Body of pancreas (tissue), 4 donors: ENCODE results near the gene SLC25A51. TPM values are rescaled to one million over a fixed set of nuclear protein-coding genes. Genes with fewer than 3 reads are reported as not detected.

Experiments used
- ATAC-seq: fragments of 150-250 bp; one replicate; pipeline ENCODE4 v1.9.1; 2016
- DNase-seq, 4 donors: peaks; one replicate each; pipeline ENCODE4 v3.0.0-alpha.2; 2019
- H3K27ac ChIP-seq, 4 donors: fragments of 200-600 bp; sonication (generic); 1 replicate in 3 of 4; 2 replicates in 1 of 4; pipeline versions ENCODE4 v1.5.1 to v1.6.1; 2016 to 2019; ENCODE audit warnings: mild to moderate bottlenecking in 1 of 4, mixed read lengths in 1 of 4, moderate library complexity in 1 of 4
- H3K27me3 ChIP-seq, 2 donors: fragments of 200-600 bp; sonication (generic); one replicate each; pipeline ENCODE4 v1.6.0; 2016; ENCODE audit warnings: mild to moderate bottlenecking in 1 of 2
- H3K36me3 ChIP-seq, 2 donors: fragments of 200-600 bp; sonication (generic); replicated peaks in 1 of 2; 2 replicates each; pipeline ENCODE4 v1.5.1; 2016; ENCODE audit warnings: low read depth in 2 of 2; ENCODE audit not compliant: insufficient read depth in 1 of 2
- H3K4me1 ChIP-seq: fragments of 200-600 bp; sonication (generic); one replicate; pipeline ENCODE4 v1.6.0; 2016
- H3K4me3 ChIP-seq, 2 donors: fragments of 200-600 bp; sonication (generic); 1 replicate in 1 of 2; 2 replicates in 1 of 2; pipeline ENCODE4 v1.5.1; 2016 to 2019
- H3K9me3 ChIP-seq, 3 donors: fragments of 200-600 bp; sonication (generic); 1 replicate in 2 of 3; 2 replicates in 1 of 3; pipeline ENCODE4 v1.5.1; 2016
- CTCF ChIP-seq, 7 experiments: fragments of 450-650 bp in 4 of 7; fragments of 200-600 bp in 3 of 7; sonication (generic) in 3 of 7; IDR thresholded peaks; one replicate each; pipeline ENCODE4 v1.5.1; 2016 to 2019; ENCODE audit warnings: antibody characterized with exemption in 7 of 7
- POLR2A ChIP-seq, 3 donors: fragments of 450-650 bp; IDR thresholded peaks; one replicate each; pipeline ENCODE4 v1.6.1; 2016; ENCODE audit warnings: antibody characterized with exemption in 3 of 3, mild to moderate bottlenecking in 2 of 3
- WGBS, 2 donors: methylation state at CpG; one replicate each; pipeline ENCODE4 v1.1.5; 2017; 5-methylcytosine and 5-hydroxymethylcytosine counted together
- intact Hi-C: fragments of 100-400 bp; cut with DNase I; formaldehyde crosslinking; loops from one replicate; pipeline ENCODE4 v1.15.1; 2023
- total RNA-seq, 2 donors: library from RNA; depleted of rRNA; stranded (reverse); fragments of >200 nt; gene quantifications; one replicate each; pipeline ENCODE4 v1.1.0, GENCODE V29; 2016

SLC25A51 gene
- total RNA-seq, 2 donors from 2014 or later = 17.1 to 18.1 TPM

- peaks cover 17% of the 10 kb centered on the region for H3K4me1 ChIP-seq
- H3K36me3 ChIP-seq = no peaks in the 10 kb centered on the region
- H3K9me3 ChIP-seq = no peaks in the 10 kb centered on the region
- ATAC-seq = no peak
- no peak overlapping the region for H3K27ac ChIP-seq
- no peak for DNase-seq
- TF ChIP-seq CTCF (IDR thresholded peaks at IDR 0.05) (no peak), POLR2A (IDR thresholded peaks at IDR 0.05) (no peak)
- 73 to 85% methylated on average over 9 of the region's 9 CpGs for WGBS, 2 donors
- no peak overlapping the region for H3K4me3 ChIP-seq
- intact Hi-C loops = loop anchor here (10.0 kb wide), 1 partner anchor 58 kb away; no protein-coding TSS in a partner anchor
- no peaks in the 10 kb centered on the region for H3K27me3 ChIP-seq
Observed at GRCh38 chr9:37927132-37927531, 23.2 kb upstream of the SLC25A51 start.

- no peaks in the 10 kb centered on the region for H3K27me3 ChIP-seq
- no peaks in the 10 kb centered on the region for H3K36me3 ChIP-seq
- DNase-seq (no peak), ATAC-seq (no peak)
- TF ChIP-seq POLR2A (IDR thresholded peaks at IDR 0.05) (no peak), CTCF (IDR thresholded peaks at IDR 0.05) (no peak)
- no peak overlapping the region for H3K27ac ChIP-seq
- H3K4me1 ChIP-seq = peaks cover 21% of the 10 kb centered on the region
- intact Hi-C loops = loop anchor here (10.0 kb wide), 1 partner anchor 58 kb away; no protein-coding TSS in a partner anchor
- no peak overlapping the region for H3K4me3 ChIP-seq
- 70 to 90% methylated on average over 1 of the region's 1 CpG for WGBS, 2 donors
- no peaks in the 10 kb centered on the region for H3K9me3 ChIP-seq
Observed at GRCh38 chr9:37926737-37927118, 22.8 kb upstream of the SLC25A51 start.

- 85 to 86% methylated on average over 14 to 15 of the region's 15 CpGs for WGBS, 2 donors
- no peak for ATAC-seq
Observed at GRCh38 chr9:37925786-37926736, 22.1 kb upstream of the SLC25A51 start.

GRCh38 chr9:37925006-37925405 is 21.1 kb upstream of the SLC25A51 start:
- ATAC-seq (no peak), DNase-seq (no peak)
- intact Hi-C loops = loop anchor here (10.0 kb wide), 1 partner anchor 60 kb away; no protein-coding TSS in a partner anchor
- Histone ChIP-seq H3K4me1 (peaks cover 23% of the 10 kb centered on the region), H3K9me3 (no peaks in the 10 kb centered on the region), H3K4me3 (no peak overlapping the region), H3K27ac (no peak overlapping the region), H3K27me3 (no peaks in the 10 kb centered on the region), H3K36me3 (no peaks in the 10 kb centered on the region)
- TF ChIP-seq POLR2A (IDR thresholded peaks at IDR 0.05) = no peak
- TF ChIP-seq CTCF (IDR thresholded peaks at IDR 0.05) = no peak
- WGBS, 2 donors = 81% methylated on average over 5 of the region's 6 CpGs

More at GRCh38 chr9:37925786-37926736, 22.1 kb upstream of the SLC25A51 start:
- H3K36me3 ChIP-seq = no peaks in the 10 kb centered on the region
- intact Hi-C loops = loop anchor here (10.0 kb wide), 1 partner anchor 59 kb away; no protein-coding TSS in a partner anchor
- TF ChIP-seq POLR2A (IDR thresholded peaks at IDR 0.05) (no peak), CTCF (IDR thresholded peaks at IDR 0.05) (no peak)
- H3K9me3 ChIP-seq = no peaks in the 10 kb centered on the region
- H3K27me3 ChIP-seq = no peaks in the 10 kb centered on the region
- H3K27ac ChIP-seq = no peak overlapping the region
- no peak overlapping the region for H3K4me3 ChIP-seq
- DNase-seq = no peak
- peaks cover 23% of the 10 kb centered on the region for H3K4me1 ChIP-seq
